Endodermal cell (in vitro differentiated cells): ENCODE results near the gene MVD. TPM values are rescaled to one million over a fixed set of nuclear protein-coding genes. Genes with fewer than 3 reads are reported as not detected.
A peak's percentile ranks its signal among the peaks of the same experiment; 100 is the strongest.

ENCODE experiments used
- DNase-seq: peaks from one replicate; pipeline ENCODE4 v3.0.0-alpha.2; 2017
- H3K27ac ChIP-seq: 2 replicates; pipeline ENCODE4 v1.5.1; 2013; ENCODE audit warnings: mild to moderate bottlenecking, low read depth, low read length, moderate library complexity
- H3K27me3 ChIP-seq: 2 replicates; pipeline ENCODE4 v1.6.1; 2013; ENCODE audit warnings: mild to moderate bottlenecking, low read length, moderate library complexity; ENCODE audit not compliant: insufficient read depth, control insufficient read depth, poor library complexity, severe bottlenecking
- H3K36me3 ChIP-seq: 2 replicates; pipeline ENCODE4 v1.7.0; 2013; ENCODE audit warnings: mild to moderate bottlenecking, low read length, moderate library complexity; ENCODE audit not compliant: control insufficient read depth, insufficient read depth
- H3K4me1 ChIP-seq: one replicate; pipeline ENCODE4 v1.7.0; 2013; ENCODE audit warnings: low read length; ENCODE audit not compliant: control insufficient read depth, insufficient read depth
- H3K4me3 ChIP-seq: 2 replicates; pipeline ENCODE4 v1.5.1; 2013; ENCODE audit warnings: mild to moderate bottlenecking, low read length, moderate library complexity
- H3K9ac ChIP-seq: 2 replicates; pipeline ENCODE4 v1.6.1; 2013; ENCODE audit warnings: mild to moderate bottlenecking, low read length, moderate library complexity; ENCODE audit not compliant: poor library complexity, severe bottlenecking; ENCODE audit errors: extremely low read depth
- H3K9me3 ChIP-seq: 2 replicates; pipeline ENCODE4 v1.6.1; 2013; ENCODE audit warnings: mild to moderate bottlenecking, low read length, moderate library complexity; ENCODE audit not compliant: control insufficient read depth
- H3K27ac Mint-ChIP-seq: 2 replicates; pipeline ENCODE4 v1.8.0; 2020; ENCODE audit warnings: mixed read lengths
- H3K27me3 Mint-ChIP-seq: 2 replicates; pipeline ENCODE4 v1.8.0; 2021; ENCODE audit warnings: mild to moderate bottlenecking, mixed read lengths; ENCODE audit not compliant: insufficient read depth
- H3K36me3 Mint-ChIP-seq: 2 replicates; pipeline ENCODE4 v1.8.0; 2020; ENCODE audit warnings: low read depth, mixed read lengths
- H3K4me1 Mint-ChIP-seq: 2 replicates; pipeline ENCODE4 v1.8.0; 2020; ENCODE audit warnings: mixed read lengths
- H3K4me3 Mint-ChIP-seq: 2 replicates; pipeline ENCODE4 v1.8.0; 2020; ENCODE audit warnings: mild to moderate bottlenecking, moderate library complexity, mixed read lengths
- H3K9me3 Mint-ChIP-seq: 2 replicates; pipeline ENCODE4 v1.8.0; 2020; ENCODE audit warnings: mild to moderate bottlenecking, mixed read lengths
- CTCF ChIP-seq: fragments of 200-600 bp; sonication (generic); conservative IDR thresholded peaks from 2 replicates; pipeline ENCODE4 v1.5.0; 2021; ENCODE audit warnings: antibody characterized with exemption, mild to moderate bottlenecking
- whole genome bisulfite sequencing, 2 experiments: methylation state at CpG; one replicate each; pipeline versions ENCODE4 v1.1.5 to v1.1.7; 2013; ENCODE audit warnings: missing lambda C conversion rate in 2 of 2, mixed read lengths in 1 of 2; ENCODE audit not compliant: insufficient coverage in 1 of 2, insufficient read length in 1 of 2; 5-methylcytosine and 5-hydroxymethylcytosine counted together
- total RNA-seq, 2 donors: library from RNA; stranded (reverse); fragmentation: NEBNext Ultra II Directional in 1 of 2; extraction: Animal tissue kit (Norgen Biotek cat#: 25700) in 1 of 2; gene quantifications; 2 replicates in 1 of 2; 3 replicates in 1 of 2; pipeline ENCODE4 v1.2.1, GENCODE V29; 2021

The MVD gene
- total RNA-seq, 2 donors from 2014 or later, result 79.8 to 81.4 TPM

DNA sequence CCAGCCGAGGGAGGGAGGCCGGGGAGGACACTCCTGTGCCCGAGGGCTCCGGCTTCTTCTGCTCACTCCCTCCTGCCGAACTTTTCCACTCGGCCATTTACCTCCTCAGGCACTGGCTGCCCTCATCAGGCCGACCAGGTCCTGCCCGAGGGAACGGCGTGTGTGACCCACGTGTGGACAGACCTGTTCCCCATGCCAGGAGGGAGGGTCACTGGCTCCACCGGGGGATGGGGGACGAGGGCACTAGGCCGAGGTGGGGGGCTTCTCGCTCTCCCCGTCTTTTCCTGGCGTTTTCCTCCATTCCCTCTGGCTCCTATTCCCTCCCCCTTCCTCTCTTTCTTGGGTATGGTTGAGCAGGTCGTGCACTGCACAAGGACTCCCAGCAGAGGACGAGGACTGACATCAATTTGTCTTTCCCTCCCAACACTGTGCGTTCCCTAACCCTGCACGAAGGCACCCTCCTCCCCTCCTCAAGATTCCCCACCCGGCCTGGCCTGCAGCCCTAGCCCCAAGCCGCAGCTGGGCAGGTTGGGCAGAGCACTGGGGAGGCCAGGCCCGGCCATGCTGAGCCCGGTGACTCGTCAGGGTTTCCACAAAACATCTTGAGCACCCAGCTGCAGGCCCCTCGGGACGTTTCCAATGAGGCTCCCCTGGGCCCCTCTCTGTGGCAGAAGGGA, 27.8 kb downstream of the MVD start:
- no peaks in the 10 kb centered on the region for H3K4me1 Mint-ChIP-seq
- no peak for TF ChIP-seq CTCF
- H3K9me3 Mint-ChIP-seq, result no peaks in the 10 kb centered on the region
- peaks cover 23% of the 10 kb centered on the region for H3K27me3 Mint-ChIP-seq
- peak overlapping the region; percentile 50 for H3K4me3 Mint-ChIP-seq
- Histone ChIP-seq H3K4me1 (no peaks in the 10 kb centered on the region), H3K36me3 (peaks cover 9% of the 10 kb centered on the region), H3K9me3 (no peaks in the 10 kb centered on the region), H3K27ac (no peak overlapping the region), H3K27me3 (peaks cover 14% of the 10 kb centered on the region), H3K9ac (no peak overlapping the region), H3K4me3 (peak overlapping the region; percentile 62)
- WGBS, 2 experiments, result 36 to 41% methylated on average over 17 to 28 of the region's 28 CpGs
- peaks cover 11% of the 10 kb centered on the region for H3K36me3 Mint-ChIP-seq
- no peak overlapping the region for H3K27ac Mint-ChIP-seq
- DNase-seq, result no peak

- no peaks in the 10 kb centered on the region for H3K9me3 Mint-ChIP-seq
- H3K4me1 Mint-ChIP-seq, result no peaks in the 10 kb centered on the region
- Histone ChIP-seq H3K9ac (no peak overlapping the region), H3K9me3 (no peaks in the 10 kb centered on the region), H3K27me3 (peaks cover 14% of the 10 kb centered on the region), H3K27ac (no peak overlapping the region), H3K36me3 (peaks cover 16% of the 10 kb centered on the region), H3K4me3 (peak overlapping the region; percentile 62), H3K4me1 (no peaks in the 10 kb centered on the region)
- peaks cover 16% of the 10 kb centered on the region for H3K36me3 Mint-ChIP-seq
- DNase-seq, result peak; percentile 92
- H3K27ac Mint-ChIP-seq, result no peak overlapping the region
- TF ChIP-seq CTCF, result no peak
- peak overlapping the region; percentile 50 for H3K4me3 Mint-ChIP-seq
- peaks cover 21% of the 10 kb centered on the region for H3K27me3 Mint-ChIP-seq
- WGBS, 2 experiments, result 6 to 7% methylated on average over 46 to 82 of the region's 82 CpGs
Measured at GRCh38 chr16:88634141-88634993, 28.5 kb downstream of the MVD start.

- peak; percentile 90 for DNase-seq
- no peak overlapping the region for H3K4me3 ChIP-seq
- Mint-ChIP-seq H3K27ac (no peak overlapping the region), H3K4me3 (peak overlapping the region; percentile 50), H3K4me1 (no peaks in the 10 kb centered on the region), H3K27me3 (peaks cover 20% of the 10 kb centered on the region), H3K36me3 (peaks cover 21% of the 10 kb centered on the region), H3K9me3 (no peaks in the 10 kb centered on the region)
- peaks cover 14% of the 10 kb centered on the region for H3K27me3 ChIP-seq
- H3K27ac ChIP-seq, result no peak overlapping the region
- H3K36me3 ChIP-seq, result peaks cover 17% of the 10 kb centered on the region
- TF ChIP-seq CTCF, result peak; percentile 74
- H3K4me1 ChIP-seq, result no peaks in the 10 kb centered on the region
- H3K9me3 ChIP-seq, result no peaks in the 10 kb centered on the region
- no peak overlapping the region for H3K9ac ChIP-seq
- 55 to 64% methylated on average over 12 to 23 of the region's 23 CpGs for WGBS, 2 experiments
Measured at GRCh38 chr16:88633684-88634140, 29.2 kb downstream of the MVD start.
